GM21619 (cell line): Measurements from ENCODE around the gene DRC7.
A peak's percentile ranks its signal among the peaks of the same experiment; 100 is the strongest.

ENCODE experiments used
- ATAC-seq: cut with Tn5 transposase; IDR thresholded peaks from one replicate; pipeline ENCODE4 v1.9.1; 2021; ENCODE audit not compliant: unreplicated experiment

The DRC7 gene

GRCh38 chr16:57749101-57749692, 54.6 kb downstream of the DRC7 start:
- no peak for ATAC-seq

GRCh38 chr16:57749856-57750452, 55.3 kb downstream of the DRC7 start:
- ATAC-seq: no peak

GRCh38 chr16:57750796-57751538, 56.4 kb downstream of the DRC7 start:
- ATAC-seq: no peak

- ATAC-seq: no peak
Observed at GRCh38 chr16:57751539-57752202, 57.1 kb downstream of the DRC7 start.

- ATAC-seq: no peak
Observed at GRCh38 chr16:57752203-57752580, 57.6 kb downstream of the DRC7 start.

- no peak for ATAC-seq
Observed at GRCh38 chr16:57752581-57753447, 58.2 kb downstream of the DRC7 start.

GRCh38 chr16:57753448-57754353, 59.1 kb downstream of the DRC7 start:
- no peak for ATAC-seq

GRCh38 chr16:57754354-57755060, 59.9 kb downstream of the DRC7 start:
- ATAC-seq: no peak

- no peak for ATAC-seq
Observed at GRCh38 chr16:57755061-57755684, 60.6 kb downstream of the DRC7 start.

- no peak for ATAC-seq
Observed at GRCh38 chr16:57755726-57756423, 61.3 kb downstream of the DRC7 start.

GRCh38 chr16:57756424-57757325, 62.1 kb downstream of the DRC7 start:
- no peak for ATAC-seq

GRCh38 chr16:57757326-57757786, 62.8 kb downstream of the DRC7 start:
- peak; percentile 88 for ATAC-seq

GRCh38 chr16:57757883-57758282, 63.3 kb downstream of the DRC7 start:
- no peak for ATAC-seq

GRCh38 chr16:57758331-57759117, 63.9 kb downstream of the DRC7 start:
- ATAC-seq: no peak

- no peak for ATAC-seq
Observed at GRCh38 chr16:57759131-57759530, 64.5 kb downstream of the DRC7 start.
